ENCODE data around the gene ATP2A3. TPM values are rescaled to one million over a fixed set of nuclear protein-coding genes. Genes with fewer than 3 reads are reported as not detected.

Gene ATP2A3
- 10 to 100 TPM in 3 of 4 donors, 1 to 10 TPM in 1; 5.8 to 83.0 (median 24.4) TPM for polyA plus RNA-seq
- long read RNA-seq, donor 1, result 0 reads
- long read RNA-seq, donor 2, result 0 reads
- long read RNA-seq, donor 3, result 0 reads
- long read RNA-seq, donor 4, result 0 reads
- long read RNA-seq, donor 5, partial matches to known transcripts, result 18 of 20 reads
- long read RNA-seq, donor 5, other reads (novel, unspliced or antisense), result 0 of 20 reads
- long read RNA-seq, donor 6, full-length matches to known transcripts, result 1 of 1 reads
- long read RNA-seq, donor 6, partial matches to known transcripts, result 0 of 1 reads
- long read RNA-seq, donor 6, other reads (novel, unspliced or antisense), result 0 of 1 reads
- long read RNA-seq, donor 7, result 0 reads
- long read RNA-seq, donor 8, result 0 reads
- long read RNA-seq, donor 9, result 0 reads
- long read RNA-seq, donor 10, full-length matches to known transcripts, result 9 of 15 reads
- long read RNA-seq, donor 10, partial matches to known transcripts, result 6 of 15 reads
- long read RNA-seq, donor 10, other reads (novel, unspliced or antisense), result 0 of 15 reads

DNA sequence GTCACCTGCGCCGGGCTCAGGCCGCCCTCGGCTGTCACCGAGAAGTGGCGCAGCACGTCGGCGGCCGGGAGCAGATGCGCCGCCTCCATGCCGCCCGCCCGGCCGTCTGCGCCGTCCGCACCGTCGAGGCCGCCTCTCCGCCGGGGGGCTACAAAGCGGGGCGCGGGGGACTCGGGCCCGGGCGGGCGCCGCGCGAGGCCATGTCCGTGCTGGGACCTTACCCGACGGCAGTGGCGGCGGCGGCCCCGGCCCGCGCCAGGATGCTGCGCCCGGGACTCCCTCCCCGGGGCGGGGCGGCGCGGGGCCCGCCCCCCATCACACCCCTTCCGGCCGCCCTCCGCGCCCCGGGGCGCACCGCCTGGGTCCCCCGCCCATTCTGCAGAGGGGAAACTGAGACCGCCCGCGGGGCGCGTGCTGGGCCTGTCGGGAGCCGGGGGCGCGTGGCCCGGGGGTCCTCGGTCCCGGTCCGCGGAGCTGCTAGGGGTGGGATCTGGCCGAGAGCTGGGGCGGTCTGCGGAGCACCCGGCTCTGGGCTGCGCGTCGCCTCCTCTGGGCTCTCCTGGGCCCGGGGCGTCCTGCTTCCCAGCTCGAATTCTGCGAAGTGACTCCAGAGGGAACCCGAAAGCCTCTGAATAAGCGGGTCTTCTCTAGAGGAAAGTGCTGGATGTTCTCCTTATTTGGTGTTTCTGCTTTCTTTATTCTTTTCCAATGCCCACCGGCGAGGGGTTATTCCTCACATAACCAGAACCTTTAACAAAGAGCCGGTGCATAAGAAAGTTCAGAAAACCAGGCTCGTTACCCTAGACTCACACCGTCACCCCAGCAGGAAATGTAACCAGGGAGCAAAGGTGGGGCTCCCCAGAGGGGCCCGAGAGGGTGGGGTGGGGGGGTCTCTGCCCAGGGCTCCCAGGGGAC is at the start of gene ATP2A3:
TSS of gene ATP2A3 (minus strand) at position 235 of the 915 bp plus-strand sequence. CDS start at position 89, 146 bp downstream.
- H3K4me3 ChIP-seq (ENCODE audit: low read depth in 1 of 3, low read length in 3 of 3), result peak within 1 kb of the TSS; percentile 55 to 82 (median 74)
- FAIRE-seq (no peak), DNase-seq (peak; percentile 64 to 80)
- peak within 1 kb of the TSS; percentile 73 to 96 (median 77) for H3K27ac ChIP-seq (ENCODE audit: low read depth in 1 of 3, low read length in 2 of 3)
- WGBS, 3 donors, result 0 to 1% (median 1%) methylated on average over 37 to 92 of the region's 92 CpGs
- peaks cover 0 to 15% (median 0%) of the 10 kb centered on the region in 3 donors for H3K27me3 ChIP-seq (ENCODE audit: control insufficient read depth in 3 of 3, insufficient read depth in 3 of 3, low read length in 3 of 3)
- no peaks in the 10 kb centered on the region for H3K9me3 ChIP-seq (ENCODE audit: control insufficient read depth in 2 of 2, insufficient read depth in 1 of 2, low read depth in 1 of 2, low read length in 1 of 2)
- H3K4me1 ChIP-seq (ENCODE audit: control insufficient read depth in 3 of 3, insufficient read depth in 2 of 3, low read depth in 1 of 3, low read length in 2 of 3), result peaks cover 2 to 59% (median 8%) of the 10 kb centered on the region in 3 donors
- H3K36me3 ChIP-seq (ENCODE audit: control insufficient read depth in 3 of 3, insufficient read depth in 2 of 3, low read depth in 1 of 3, low read length in 3 of 3), result peaks cover 0 to 11% (median 0%) of the 10 kb centered on the region in 3 donors

DNA sequence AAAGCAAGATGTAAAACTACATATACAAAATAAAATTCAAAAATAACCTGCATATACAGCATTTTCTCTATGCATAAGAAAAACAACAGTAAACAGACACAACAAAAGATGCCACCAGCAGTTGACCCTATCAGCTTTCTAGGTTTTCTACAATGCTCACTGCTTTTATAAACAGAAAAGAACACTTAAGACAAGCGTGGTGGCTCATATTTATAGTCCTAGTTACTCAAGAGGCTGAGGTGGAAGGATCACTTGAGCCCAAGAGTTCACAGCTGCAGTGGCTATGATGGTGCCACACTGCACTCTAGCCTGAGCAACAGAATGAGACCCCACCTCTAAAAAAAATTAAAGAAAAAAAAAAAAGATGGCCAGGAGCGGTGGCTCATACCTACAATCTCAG is 46.5 kb upstream of the ATP2A3 start:
- DNase-seq (no peak), FAIRE-seq (no peak)
- Histone ChIP-seq H3K27me3 (ENCODE audit: control insufficient read depth in 3 of 3, insufficient read depth in 3 of 3, low read length in 3 of 3) (no peaks in the 10 kb centered on the region), H3K4me1 (ENCODE audit: control insufficient read depth in 3 of 3, insufficient read depth in 2 of 3, low read depth in 1 of 3, low read length in 2 of 3) (peaks cover 0 to 13% (median 0%) of the 10 kb centered on the region in 3 donors), H3K36me3 (ENCODE audit: control insufficient read depth in 3 of 3, insufficient read depth in 2 of 3, low read depth in 1 of 3, low read length in 3 of 3) (peaks cover 37 to 87% (median 60%) of the 10 kb centered on the region in 3 donors), H3K4me3 (ENCODE audit: low read depth in 1 of 3, low read length in 3 of 3) (no peak overlapping the region), H3K27ac (ENCODE audit: low read depth in 1 of 3, low read length in 2 of 3) (no peak overlapping the region), H3K9me3 (ENCODE audit: control insufficient read depth in 2 of 2, insufficient read depth in 1 of 2, low read depth in 1 of 2, low read length in 1 of 2) (no peaks in the 10 kb centered on the region)
- 78 to 92% (median 90%) methylated on average over 2 of the region's 2 CpGs for WGBS, 3 donors

DNA sequence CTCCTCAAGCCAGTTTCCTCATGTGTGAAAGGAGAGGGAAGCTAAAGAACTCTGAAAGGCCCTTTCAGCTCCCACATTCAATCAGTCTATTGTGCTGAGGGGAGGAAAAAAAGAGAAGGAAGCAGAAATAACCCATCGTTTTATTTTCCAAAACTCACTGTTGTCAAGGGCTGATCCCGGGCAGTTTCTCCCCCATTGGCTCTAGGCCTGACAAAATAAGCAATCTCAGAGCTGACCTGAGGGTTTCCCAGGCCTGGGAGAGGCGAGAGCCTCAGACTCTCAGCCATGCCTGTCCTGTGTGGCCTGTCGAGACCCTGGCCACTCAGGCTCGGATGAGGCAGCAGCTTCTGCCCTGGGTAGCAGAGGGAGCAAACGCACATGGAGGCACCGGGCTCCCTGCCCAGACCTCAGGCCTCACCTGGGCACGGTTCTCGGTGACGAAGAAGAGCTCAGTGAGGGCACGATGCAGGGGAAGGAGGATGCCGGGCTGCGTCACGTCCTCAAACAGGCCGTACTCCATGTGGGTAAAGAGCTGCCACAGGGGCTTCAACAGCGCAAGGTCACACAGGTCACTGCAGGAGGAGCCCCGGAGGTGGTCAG is 45.0 kb upstream of the ATP2A3 start:
- H3K27me3 ChIP-seq (ENCODE audit: control insufficient read depth in 3 of 3, insufficient read depth in 3 of 3, low read length in 3 of 3), result no peaks in the 10 kb centered on the region
- DNase-seq (no peak), FAIRE-seq (no peak)
- 81 to 91% (median 83%) methylated on average over 17 of the region's 17 CpGs for WGBS, 3 donors
- no peak overlapping the region for H3K4me3 ChIP-seq (ENCODE audit: low read depth in 1 of 3, low read length in 3 of 3)
- peak overlapping the region in 2 of 3 donors; percentile 31 to 53 for H3K27ac ChIP-seq (ENCODE audit: low read depth in 1 of 3, low read length in 2 of 3)
- H3K9me3 ChIP-seq (ENCODE audit: control insufficient read depth in 2 of 2, insufficient read depth in 1 of 2, low read depth in 1 of 2, low read length in 1 of 2), result no peaks in the 10 kb centered on the region
- H3K36me3 ChIP-seq (ENCODE audit: control insufficient read depth in 3 of 3, insufficient read depth in 2 of 3, low read depth in 1 of 3, low read length in 3 of 3), result peaks cover 30 to 84% (median 47%) of the 10 kb centered on the region in 3 donors
- H3K4me1 ChIP-seq (ENCODE audit: control insufficient read depth in 3 of 3, insufficient read depth in 2 of 3, low read depth in 1 of 3, low read length in 2 of 3), result peaks cover 0 to 20% (median 4%) of the 10 kb centered on the region in 3 donors

DNA sequence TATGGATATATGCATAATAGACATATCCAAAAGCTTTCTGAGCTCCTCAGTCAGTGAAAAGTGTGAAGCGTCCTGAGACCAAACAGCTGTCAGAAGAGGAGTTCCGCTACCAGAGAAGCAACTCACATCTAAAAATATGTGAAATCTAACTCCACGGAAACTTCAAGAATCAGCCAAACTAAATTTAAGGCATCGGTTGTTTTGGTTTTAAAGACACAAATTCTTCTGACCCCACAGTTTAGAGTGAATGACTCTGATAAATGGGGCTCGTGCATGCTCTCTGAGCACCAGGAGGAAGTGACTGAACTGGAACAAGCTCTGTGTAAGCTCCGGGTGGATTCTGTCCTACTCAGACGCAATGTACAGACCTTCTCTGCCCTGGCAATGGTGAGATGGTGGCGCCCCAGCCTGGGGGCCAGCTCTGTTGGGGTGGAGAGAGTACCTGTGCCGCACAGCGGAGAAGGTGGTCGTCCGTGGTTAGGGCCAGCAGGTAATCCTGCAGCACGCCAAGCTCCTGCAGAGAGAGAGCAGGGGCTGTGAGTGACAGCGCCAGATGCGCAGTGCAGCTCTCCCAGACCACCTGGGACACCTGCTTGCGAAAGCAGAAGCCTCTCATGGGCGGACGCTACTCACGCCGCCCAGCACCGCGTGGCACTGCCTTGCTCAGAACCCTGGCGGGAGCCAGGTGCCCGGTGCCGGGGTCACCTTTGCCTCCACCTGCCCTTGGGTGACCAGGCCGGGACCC is 44.4 kb upstream of the ATP2A3 start:
- DNase-seq, result no peak
- Histone ChIP-seq H3K9me3 (ENCODE audit: control insufficient read depth in 2 of 2, insufficient read depth in 1 of 2, low read depth in 1 of 2, low read length in 1 of 2) (no peaks in the 10 kb centered on the region), H3K4me1 (ENCODE audit: control insufficient read depth in 3 of 3, insufficient read depth in 2 of 3, low read depth in 1 of 3, low read length in 2 of 3) (peaks cover 0 to 20% (median 4%) of the 10 kb centered on the region in 3 donors), H3K27me3 (ENCODE audit: control insufficient read depth in 3 of 3, insufficient read depth in 3 of 3, low read length in 3 of 3) (no peaks in the 10 kb centered on the region), H3K4me3 (ENCODE audit: low read depth in 1 of 3, low read length in 3 of 3) (no peak overlapping the region), H3K27ac (ENCODE audit: low read depth in 1 of 3, low read length in 2 of 3) (peak overlapping the region in 2 of 3 donors; percentile 31 to 53), H3K36me3 (ENCODE audit: control insufficient read depth in 3 of 3, insufficient read depth in 2 of 3, low read depth in 1 of 3, low read length in 3 of 3) (peaks cover 25 to 78% (median 40%) of the 10 kb centered on the region in 3 donors)
- FAIRE-seq, result no peak
- WGBS, 3 donors, result 82 to 94% (median 93%) methylated on average over 26 of the region's 26 CpGs

DNA sequence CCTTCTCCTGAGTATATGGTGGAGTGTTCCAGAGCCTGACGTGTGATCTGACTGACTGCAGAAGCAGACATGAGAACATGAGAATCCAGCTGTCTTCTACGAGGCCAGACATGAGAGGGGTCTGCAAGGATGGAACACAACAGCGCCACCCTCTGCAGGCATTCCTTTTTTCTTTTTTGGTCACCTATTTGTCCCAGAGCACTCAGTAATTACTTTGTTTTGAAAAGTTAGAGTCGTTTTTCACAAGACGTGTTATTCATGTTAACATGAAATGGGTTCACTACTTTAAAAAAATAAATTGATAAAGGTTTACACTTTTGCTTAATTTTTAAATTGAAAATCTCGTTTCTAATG is 43.8 kb upstream of the ATP2A3 start:
- Histone ChIP-seq H3K4me3 (ENCODE audit: low read depth in 1 of 3, low read length in 3 of 3) (no peak overlapping the region), H3K36me3 (ENCODE audit: control insufficient read depth in 3 of 3, insufficient read depth in 2 of 3, low read depth in 1 of 3, low read length in 3 of 3) (peaks cover 21 to 76% (median 37%) of the 10 kb centered on the region in 3 donors), H3K9me3 (ENCODE audit: control insufficient read depth in 2 of 2, insufficient read depth in 1 of 2, low read depth in 1 of 2, low read length in 1 of 2) (no peaks in the 10 kb centered on the region), H3K27me3 (ENCODE audit: control insufficient read depth in 3 of 3, insufficient read depth in 3 of 3, low read length in 3 of 3) (no peaks in the 10 kb centered on the region), H3K27ac (ENCODE audit: low read depth in 1 of 3, low read length in 2 of 3) (peak overlapping the region in 1 of 3 donors; percentile 30), H3K4me1 (ENCODE audit: control insufficient read depth in 3 of 3, insufficient read depth in 2 of 3, low read depth in 1 of 3, low read length in 2 of 3) (peaks cover 0 to 26% (median 4%) of the 10 kb centered on the region in 3 donors)
- no peak for DNase-seq
- WGBS, 3 donors, result 68 to 81% (median 80%) methylated on average over 6 of the region's 6 CpGs
- no peak for FAIRE-seq

DNA sequence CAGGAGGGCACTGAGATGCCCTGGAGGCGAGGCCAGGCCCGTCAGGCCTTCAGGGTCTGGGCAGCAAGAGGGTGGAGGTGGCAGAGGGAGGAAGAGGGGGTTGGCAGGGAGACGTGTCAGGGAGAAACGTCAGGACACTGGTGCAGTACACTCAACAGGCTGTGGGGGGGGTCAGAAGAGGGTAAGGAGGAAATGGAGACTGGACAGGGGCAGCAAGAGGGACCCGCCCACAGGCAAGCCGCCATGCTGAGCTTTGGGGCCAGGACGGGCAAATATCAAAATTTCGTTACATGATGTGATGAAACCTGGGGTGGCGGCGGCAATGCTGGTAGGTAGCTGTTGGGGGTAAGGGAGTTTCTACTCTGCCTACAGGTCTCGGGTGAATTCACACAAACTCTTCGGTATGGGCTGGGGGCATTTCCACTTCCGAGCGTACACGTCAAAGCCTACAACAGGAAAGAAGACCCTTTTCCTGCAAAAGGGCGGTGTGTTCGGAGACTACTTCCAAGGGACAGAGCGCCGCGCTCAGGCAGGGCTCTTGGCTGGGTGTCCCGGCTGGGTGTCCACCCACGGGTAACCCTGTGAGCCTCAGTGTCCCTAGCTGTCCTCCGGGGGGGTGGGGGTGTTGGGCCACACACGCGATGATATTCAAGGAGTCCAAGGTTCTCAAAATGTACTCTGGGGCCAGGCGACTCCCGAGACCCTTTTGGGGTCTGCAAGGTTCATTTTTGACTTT is 43.3 kb upstream of the ATP2A3 start:
- FAIRE-seq, result no peak
- Histone ChIP-seq H3K9me3 (ENCODE audit: control insufficient read depth in 2 of 2, insufficient read depth in 1 of 2, low read depth in 1 of 2, low read length in 1 of 2) (no peaks in the 10 kb centered on the region), H3K4me3 (ENCODE audit: low read depth in 1 of 3, low read length in 3 of 3) (no peak overlapping the region), H3K27me3 (ENCODE audit: control insufficient read depth in 3 of 3, insufficient read depth in 3 of 3, low read length in 3 of 3) (no peaks in the 10 kb centered on the region), H3K36me3 (ENCODE audit: control insufficient read depth in 3 of 3, insufficient read depth in 2 of 3, low read depth in 1 of 3, low read length in 3 of 3) (peaks cover 19 to 76% (median 34%) of the 10 kb centered on the region in 3 donors), H3K4me1 (ENCODE audit: control insufficient read depth in 3 of 3, insufficient read depth in 2 of 3, low read depth in 1 of 3, low read length in 2 of 3) (peaks cover 0 to 31% (median 4%) of the 10 kb centered on the region in 3 donors), H3K27ac (ENCODE audit: low read depth in 1 of 3, low read length in 2 of 3) (peak overlapping the region in 1 of 3 donors; percentile 30)
- DNase-seq, result no peak
- 88 to 93% (median 92%) methylated on average over 27 of the region's 27 CpGs for WGBS, 3 donors

DNA sequence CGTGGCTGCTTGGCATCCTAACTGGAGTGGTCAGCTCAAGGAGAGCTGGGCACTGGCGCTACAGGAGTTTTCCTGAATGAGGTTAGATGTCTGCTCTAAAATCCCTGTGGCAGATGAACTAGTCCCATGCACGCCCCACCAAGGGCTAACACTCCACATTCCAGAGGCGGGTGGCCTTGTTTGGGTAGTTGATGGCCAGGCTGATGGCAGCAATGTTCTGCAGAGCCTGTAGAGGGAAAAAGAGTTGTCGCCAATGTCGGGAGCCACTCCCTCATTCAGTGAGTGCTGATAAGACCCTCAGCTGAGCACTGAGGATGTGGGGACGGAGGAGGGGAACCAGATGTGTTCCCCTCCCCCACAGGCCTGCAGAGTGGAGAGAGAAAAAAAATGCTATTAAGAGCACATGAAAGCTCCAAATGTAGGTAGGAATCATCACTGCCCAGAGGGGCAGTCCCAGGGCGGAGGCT is 42.5 kb upstream of the ATP2A3 start:
- 74 to 78% (median 76%) methylated on average over 8 of the region's 8 CpGs for WGBS, 3 donors
- DNase-seq, result no peak
- peaks cover 14 to 69% (median 28%) of the 10 kb centered on the region in 3 donors for H3K36me3 ChIP-seq (ENCODE audit: control insufficient read depth in 3 of 3, insufficient read depth in 2 of 3, low read depth in 1 of 3, low read length in 3 of 3)
- H3K27ac ChIP-seq (ENCODE audit: low read depth in 1 of 3, low read length in 2 of 3), result no peak overlapping the region
- no peaks in the 10 kb centered on the region for H3K27me3 ChIP-seq (ENCODE audit: control insufficient read depth in 3 of 3, insufficient read depth in 3 of 3, low read length in 3 of 3)
- no peak for FAIRE-seq
- H3K4me1 ChIP-seq (ENCODE audit: control insufficient read depth in 3 of 3, insufficient read depth in 2 of 3, low read depth in 1 of 3, low read length in 2 of 3), result peaks cover 0 to 35% (median 4%) of the 10 kb centered on the region in 3 donors
- no peaks in the 10 kb centered on the region for H3K9me3 ChIP-seq (ENCODE audit: control insufficient read depth in 2 of 2, insufficient read depth in 1 of 2, low read depth in 1 of 2, low read length in 1 of 2)
- H3K4me3 ChIP-seq (ENCODE audit: low read depth in 1 of 3, low read length in 3 of 3), result no peak overlapping the region
